ENCODE measurements around the gene NARF.
"Not testable (repeated sequence)": the region's sequence is repeated elsewhere in the genome, so short reads cannot be mapped to it uniquely, and the experiment has no call there.

The NARF gene

DNA sequence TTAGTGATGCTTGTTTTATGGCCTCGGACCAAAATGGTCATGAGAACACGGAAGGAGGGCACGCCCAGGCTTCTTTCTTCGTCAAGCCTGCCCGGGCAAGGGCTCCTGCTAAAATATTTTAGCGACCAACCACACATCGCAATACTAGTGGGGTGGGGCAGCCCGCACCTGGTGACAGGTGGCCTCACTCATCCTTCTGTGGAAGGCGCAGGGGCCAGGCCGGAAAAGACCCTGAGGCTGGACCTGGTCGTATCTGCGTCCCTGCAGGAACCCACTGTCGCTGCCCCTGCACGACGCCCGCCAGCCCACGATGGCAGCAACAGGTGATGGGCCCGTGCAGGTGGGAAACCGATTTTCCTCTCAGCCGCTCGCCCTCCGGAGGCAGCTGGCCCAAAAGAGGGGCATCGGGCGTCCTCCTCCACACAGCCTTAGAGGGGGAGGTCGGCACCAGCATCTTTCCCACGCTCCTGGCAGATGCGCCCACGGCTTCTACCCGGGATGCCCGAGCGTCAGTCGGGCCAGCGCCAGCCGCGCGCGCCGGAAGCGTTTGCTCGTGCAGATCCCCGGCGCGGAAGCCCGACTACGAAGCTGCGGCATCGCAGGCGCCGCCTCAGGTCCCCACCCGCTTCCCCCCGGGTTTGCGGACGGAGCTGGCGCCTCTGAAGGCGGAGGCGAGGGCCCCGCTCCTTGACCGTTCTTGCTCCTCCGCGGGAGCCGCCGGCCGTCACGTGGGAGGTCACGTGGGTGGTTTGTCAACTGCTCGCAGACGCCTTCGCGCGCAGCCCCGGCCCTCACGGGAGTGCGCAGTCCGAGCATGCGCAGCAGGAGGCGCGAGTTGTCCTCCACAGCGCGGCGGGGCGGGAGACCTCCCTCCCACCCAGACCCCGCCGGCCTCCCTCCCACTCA, 38.2 kb downstream of the NARF start:
- FAIRE-seq = peak; percentile 66
- peak; percentile 96 for DNase-seq (ENCODE audit: insufficient read length, low spot score)

DNA sequence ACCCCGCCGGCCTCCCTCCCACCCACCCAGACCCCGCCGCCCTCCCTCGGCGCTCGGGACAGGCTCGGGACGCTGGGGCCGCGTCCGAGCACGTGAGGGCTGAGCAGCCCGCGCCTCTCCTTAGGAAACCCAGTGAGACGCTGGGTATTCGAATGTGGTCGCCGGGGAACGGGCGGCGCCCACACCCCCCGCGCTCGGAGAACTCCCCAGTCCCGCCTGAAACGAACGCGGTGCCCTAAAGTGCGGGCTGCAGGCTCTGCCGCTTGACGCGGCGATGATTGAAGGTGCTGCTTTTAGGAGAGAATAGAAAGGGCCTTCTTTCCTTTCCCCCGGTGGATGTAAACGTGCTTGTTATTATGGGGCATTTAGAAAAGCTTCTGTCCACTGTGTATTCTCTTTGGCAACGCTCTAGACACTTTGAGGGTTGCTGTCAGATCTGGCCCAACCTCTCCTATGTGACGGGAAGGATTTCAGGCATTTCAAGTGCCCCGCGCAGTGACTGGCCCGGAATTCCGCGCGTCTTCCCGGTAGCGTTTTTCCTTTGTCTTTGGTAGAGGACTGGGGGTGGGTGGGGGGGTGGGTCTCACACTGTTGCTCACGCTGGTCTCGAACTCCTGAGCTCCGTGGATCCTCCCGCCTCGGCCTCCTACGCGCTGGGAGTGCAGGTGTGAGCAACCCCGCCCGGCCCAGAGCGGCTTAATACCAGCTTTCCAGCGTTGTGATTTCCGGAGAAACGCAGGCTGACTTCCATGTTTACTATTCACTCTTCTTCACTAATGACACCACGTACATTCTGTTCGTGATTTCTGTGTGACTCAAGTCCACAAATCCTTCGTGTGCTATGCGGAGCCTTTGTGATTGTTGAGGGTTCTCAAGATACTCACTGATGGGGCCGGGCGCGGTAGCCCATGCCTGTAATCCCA, 39.2 kb downstream of the NARF start:
- no peak for FAIRE-seq
- DNase-seq (ENCODE audit: insufficient read length, low spot score) = no peak

GRCh38 chr17:82502207-82502606, 43.7 kb downstream of the NARF start:
- FAIRE-seq (no peak), DNase-seq (ENCODE audit: insufficient read length, low spot score) (no peak)

GRCh38 chr17:82503094-82503727, 44.7 kb downstream of the NARF start:
- FAIRE-seq (no peak), DNase-seq (ENCODE audit: insufficient read length, low spot score) (no peak)

DNA sequence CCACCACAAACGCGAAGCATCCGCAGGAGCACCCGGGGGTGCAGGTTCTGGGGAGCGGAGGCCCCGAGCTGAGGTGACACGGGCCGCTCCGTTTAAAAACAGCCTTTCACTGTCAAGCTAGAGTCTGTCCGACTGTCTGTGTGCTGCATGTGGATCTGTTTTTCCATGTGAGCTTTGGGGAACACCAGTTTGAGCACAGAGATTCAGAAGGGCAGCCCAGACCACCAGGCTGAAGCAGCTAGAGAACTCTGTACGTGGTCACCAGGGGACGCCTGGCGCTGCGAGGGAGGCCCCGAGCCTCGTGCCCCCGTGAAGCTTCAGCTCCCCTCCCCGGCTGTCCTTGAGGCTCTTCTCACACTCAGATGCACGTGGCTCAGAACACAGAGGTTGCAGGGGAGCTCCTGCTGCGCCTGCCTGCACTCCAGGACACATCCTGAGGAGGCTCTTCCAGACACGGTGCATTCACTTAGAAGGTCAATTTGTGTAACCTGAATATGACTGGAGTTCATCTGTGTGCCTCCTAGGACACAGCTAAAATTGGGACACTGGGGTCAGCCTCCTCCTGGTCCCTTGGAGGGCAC, 45.3 kb downstream of the NARF start:
- no peak for DNase-seq (ENCODE audit: insufficient read length, low spot score)

GRCh38 chr17:82505296-82505695, 46.8 kb downstream of the NARF start:
- DNase-seq (ENCODE audit: insufficient read length, low spot score) (no peak), FAIRE-seq (no peak)

More for the DNA sequence above, 45.3 kb downstream of the NARF start:
- FAIRE-seq = no peak

DNA sequence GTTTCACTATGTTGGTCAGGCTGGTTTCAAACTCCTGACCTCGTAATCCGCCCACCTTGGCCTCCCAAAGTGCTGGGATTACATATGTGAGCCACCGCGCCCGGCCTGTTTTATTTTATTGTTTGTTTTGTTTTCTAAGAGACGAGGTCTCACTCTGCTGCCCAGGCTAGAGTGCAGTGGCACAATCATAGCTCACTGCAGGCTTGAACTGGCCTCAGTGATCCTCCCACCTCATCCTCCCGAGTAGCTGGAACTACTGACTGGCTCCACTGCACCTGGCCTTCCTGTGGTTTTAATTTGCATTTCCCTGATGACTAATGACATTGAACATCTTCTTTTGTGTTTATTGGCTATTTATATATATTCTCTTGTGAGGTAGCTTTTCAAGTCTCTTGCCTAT, 47.9 kb downstream of the NARF start:
- not testable (repeated sequence) for DNase-seq (ENCODE audit: insufficient read length, low spot score); FAIRE-seq

DNA sequence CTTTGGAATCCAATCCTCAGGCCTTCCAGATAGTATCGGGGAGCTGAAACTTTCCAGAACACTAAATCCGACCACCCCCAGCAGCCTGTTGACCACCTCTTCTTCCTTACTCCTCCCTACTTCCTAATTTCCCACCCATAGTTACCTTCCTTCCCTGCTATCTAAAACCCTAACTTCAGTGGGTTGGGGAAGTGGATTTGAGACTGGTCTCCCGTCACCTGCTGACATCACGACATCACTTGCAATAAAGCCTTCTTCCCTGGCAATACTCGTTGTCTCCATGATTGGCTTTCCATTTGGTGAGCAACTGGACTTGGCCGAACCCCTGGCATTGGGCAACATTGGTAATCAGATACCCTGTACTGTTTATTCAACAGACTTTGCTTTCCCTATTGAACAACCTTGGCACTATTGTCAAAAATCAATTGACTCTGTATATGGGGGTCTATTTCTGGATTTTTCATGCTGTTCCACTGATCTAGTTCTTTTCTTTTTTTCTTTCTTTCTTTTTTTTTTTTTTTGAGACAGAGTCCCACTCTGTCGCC, 49.2 kb downstream of the NARF start:
- FAIRE-seq = no peak
- no peak for DNase-seq (ENCODE audit: insufficient read length, low spot score)

DNA sequence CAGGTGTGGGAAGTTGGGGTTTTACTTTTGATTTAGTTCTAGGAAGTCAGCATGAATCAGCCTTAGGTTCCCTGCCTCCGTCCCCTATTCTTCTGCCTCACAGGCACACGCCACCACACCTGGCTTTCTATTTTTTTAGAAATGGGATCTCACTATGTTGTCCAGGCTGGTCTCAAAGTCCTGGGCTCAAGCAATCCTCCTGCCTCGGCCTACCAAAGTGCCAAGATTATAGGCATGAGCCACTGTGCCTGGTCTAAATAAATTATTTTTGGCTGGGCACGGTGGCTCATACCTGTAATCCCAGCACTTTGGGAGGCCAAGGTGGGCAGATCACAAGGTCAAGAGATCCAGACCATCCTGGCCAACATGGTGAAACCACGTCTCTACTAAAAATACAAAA, 53.1 kb downstream of the NARF start:
- FAIRE-seq; DNase-seq (ENCODE audit: insufficient read length, low spot score): not testable (repeated sequence)

GRCh38 chr17:82513864-82514263, 55.3 kb downstream of the NARF start:
- DNase-seq (ENCODE audit: insufficient read length, low spot score); FAIRE-seq: not testable (repeated sequence)

- DNase-seq (ENCODE audit: insufficient read length, low spot score) (no peak), FAIRE-seq (no peak)
Measured at GRCh38 chr17:82517230-82517865, 58.8 kb downstream of the NARF start.

DNA sequence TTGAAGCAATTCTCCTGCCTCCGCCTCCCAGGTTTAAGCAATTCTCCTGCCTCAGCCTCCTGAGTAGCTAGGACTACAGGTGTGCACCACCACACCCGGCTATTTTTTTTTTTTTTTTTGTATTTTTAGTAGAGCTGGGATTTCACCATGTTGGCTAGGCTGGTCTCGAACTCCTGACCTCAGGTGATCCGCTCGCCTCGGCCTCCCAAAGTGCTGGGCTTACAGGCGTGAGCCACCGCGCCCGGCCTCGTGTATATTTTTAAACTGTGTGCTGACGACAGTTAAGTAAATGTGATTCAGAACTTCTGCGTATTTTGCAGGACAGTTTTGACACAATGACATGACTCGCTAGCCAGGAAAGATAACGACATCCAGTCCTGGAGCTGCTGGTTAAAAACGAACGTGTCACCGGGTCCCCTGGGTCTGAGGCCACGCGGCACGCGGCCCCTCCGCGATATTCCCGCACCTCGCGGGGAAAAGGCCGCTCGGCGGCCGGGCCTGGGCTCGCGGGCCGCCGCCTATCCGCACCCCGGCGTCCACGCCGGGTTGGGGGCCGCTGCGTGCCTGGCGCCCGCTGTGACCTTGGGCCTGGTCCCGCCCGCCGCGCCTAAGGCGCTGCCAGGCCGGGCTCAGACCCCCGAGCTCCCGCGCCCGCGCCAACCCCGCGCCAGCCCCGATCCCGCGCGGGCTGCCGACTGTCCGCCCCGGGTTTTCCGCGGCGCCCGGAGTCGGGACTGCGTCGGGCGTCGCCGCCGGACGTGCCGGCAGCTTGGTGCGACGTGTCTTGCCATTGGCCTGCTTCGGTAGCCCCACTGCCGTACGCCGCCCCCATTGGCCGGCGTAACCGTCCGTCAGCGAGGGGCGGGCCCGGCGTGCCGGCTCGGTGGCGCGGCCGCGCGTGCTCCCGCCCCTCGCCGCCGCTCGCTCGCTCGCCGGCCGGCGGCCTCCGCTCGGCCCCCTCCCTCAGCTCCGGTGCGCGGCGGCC, 60.6 kb downstream of the NARF start, which contains the start of gene FOXK2:
FOXK2 (plus strand) TSS at position 907 of the 985 bp plus-strand sequence. CDS start 157 bp downstream, outside the sequence.
- DNase-seq (ENCODE audit: insufficient read length, low spot score) = peak; percentile 98
- peak; percentile 98 for FAIRE-seq

DNA sequence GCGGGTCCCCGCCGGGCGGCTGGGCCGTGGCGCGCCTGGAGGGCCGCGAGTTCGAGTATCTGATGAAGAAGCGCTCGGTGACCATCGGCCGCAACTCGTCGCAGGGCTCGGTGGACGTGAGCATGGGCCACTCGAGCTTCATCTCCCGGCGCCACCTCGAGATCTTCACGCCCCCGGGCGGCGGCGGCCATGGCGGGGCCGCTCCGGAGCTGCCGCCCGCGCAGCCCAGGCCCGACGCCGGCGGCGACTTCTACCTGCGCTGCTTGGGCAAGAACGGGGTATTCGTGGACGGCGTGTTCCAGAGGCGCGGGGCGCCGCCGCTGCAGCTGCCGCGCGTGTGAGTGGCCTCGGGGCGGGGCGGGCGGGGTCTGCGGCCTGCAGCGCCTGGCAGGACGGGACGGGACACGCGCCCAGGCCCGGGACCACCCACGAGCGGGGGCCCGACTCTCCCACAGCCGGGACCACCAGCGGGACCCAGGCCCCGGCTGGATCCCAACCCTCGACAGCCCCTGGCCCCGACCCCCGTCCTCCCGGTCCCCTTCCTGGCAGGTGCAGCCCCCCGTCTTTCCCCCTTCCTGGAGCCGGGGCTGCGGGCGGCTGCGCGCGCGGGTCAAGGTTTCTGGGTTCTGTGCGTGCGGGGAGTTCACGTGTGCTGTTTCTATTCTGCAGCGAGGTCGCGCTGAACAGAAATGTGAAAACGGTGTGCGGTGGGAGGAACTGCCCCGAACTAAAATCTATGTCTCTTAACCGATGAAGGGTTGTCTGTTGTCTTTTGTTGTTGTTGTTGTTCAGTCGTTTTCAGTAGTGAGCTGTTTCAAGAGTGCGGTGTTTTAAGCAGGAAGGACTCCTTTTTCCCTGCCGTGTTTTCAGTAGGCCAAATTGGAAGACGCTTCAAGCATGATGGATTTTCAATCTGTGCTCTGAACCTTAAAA, 61.7 kb downstream of the NARF start:
- FAIRE-seq = no peak

DNA sequence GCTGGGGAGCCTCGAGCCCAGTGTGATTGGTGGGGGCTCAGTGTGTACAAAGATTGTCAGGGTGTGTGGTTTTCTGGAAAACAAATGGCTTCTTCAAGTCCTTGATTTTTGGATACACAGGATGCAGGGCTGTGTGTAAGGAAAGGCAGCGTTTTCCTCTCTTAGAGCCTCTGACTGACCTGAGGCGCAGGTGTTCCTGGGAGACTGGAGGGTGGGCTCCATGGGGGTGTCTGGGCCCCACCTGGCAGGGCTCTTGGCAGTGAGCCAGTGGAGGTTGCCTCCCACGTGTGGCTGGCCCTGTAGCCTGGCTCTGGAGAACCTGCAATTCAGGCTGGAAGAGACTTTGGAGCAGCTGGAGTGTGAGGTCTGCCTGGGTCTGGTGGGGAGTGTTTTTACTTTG, 66.0 kb downstream of the NARF start:
- no peak for DNase-seq (ENCODE audit: insufficient read length, low spot score)
- no peak for FAIRE-seq

More for the DNA sequence above, 61.7 kb downstream of the NARF start:
- DNase-seq (ENCODE audit: insufficient read length, low spot score) = no peak

- FAIRE-seq (no peak), DNase-seq (ENCODE audit: insufficient read length, low spot score) (no peak)
Measured at GRCh38 chr17:82525712-82526111, 67.2 kb downstream of the NARF start.

- no peak for FAIRE-seq
- no peak for DNase-seq (ENCODE audit: insufficient read length, low spot score)
Measured at GRCh38 chr17:82527898-82528297, 69.4 kb downstream of the NARF start.
